HG03571 (cell line): ENCODE data around the gene ZDHHC22.

Experiments used
- ATAC-seq: cut with Tn5 transposase; IDR thresholded peaks from one replicate; pipeline ENCODE4 v1.9.1; 2021; ENCODE audit not compliant: unreplicated experiment

The ZDHHC22 gene

DNA sequence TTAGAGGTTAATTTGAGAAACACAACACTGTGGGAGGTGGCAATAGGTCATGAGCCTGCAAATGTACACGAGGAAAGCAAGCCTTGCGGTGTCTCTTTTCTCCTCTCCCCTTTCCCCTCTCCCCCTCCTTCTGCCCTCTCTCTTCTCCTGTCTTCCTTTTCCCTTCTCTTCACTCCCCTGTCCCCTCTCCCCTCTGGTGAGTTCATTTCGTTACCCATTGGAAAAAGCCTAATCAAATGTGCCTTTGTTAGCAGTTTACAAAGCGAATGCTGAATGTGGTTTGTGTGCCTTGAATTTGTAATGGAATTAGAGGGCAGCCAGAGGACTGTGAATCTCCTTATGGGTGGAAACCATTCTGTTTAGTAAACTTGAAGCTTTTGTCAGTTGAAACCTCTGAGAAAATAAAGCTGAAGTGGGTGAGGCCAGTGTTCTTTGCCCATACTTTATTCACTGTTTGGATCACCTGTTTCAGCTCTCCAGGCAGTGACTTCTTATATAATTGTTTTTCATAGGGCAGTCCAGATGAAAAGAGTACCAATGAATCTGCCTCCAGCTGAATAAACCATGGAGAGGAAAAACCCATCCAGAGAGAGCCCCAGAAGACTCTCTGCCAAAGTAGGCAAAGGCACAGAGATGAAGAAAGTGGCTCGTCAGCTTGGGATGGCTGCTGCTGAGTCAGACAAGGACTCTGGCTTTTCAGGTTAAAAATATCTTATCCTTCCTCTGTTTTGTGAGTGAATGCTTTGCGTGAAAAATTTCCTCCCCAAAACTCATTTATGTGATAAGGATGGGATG lies 36.2 kb downstream of the ZDHHC22 start:
- no peak for ATAC-seq

DNA sequence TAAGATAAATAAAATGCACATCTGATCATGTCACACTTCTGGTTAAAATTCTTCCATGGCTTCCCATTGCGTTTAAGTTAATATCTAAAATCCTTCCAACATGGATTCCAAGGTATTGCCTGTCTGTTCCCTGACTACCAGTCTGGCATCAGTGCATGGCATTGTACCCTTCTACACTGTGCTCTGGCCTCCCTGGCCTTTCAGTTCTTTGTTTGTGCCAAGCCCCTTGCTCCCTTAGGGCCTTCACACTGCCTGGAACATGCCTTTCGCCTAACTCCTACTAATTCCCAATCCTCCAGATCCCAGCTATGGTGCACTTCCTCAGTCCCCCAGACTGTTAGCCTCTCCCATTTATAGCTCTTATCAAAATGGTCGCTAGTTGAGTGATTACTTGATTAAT lies 37.2 kb downstream of the ZDHHC22 start:
- ATAC-seq = no peak

GRCh38 chr14:77103951-77104350 lies 37.6 kb downstream of the ZDHHC22 start:
- no peak for ATAC-seq

GRCh38 chr14:77103475-77103874 lies 38.1 kb downstream of the ZDHHC22 start:
- ATAC-seq = no peak

GRCh38 chr14:77102154-77102553 lies 39.4 kb downstream of the ZDHHC22 start:
- ATAC-seq = no peak

GRCh38 chr14:77100961-77101360 lies 40.6 kb downstream of the ZDHHC22 start:
- ATAC-seq = no peak

DNA sequence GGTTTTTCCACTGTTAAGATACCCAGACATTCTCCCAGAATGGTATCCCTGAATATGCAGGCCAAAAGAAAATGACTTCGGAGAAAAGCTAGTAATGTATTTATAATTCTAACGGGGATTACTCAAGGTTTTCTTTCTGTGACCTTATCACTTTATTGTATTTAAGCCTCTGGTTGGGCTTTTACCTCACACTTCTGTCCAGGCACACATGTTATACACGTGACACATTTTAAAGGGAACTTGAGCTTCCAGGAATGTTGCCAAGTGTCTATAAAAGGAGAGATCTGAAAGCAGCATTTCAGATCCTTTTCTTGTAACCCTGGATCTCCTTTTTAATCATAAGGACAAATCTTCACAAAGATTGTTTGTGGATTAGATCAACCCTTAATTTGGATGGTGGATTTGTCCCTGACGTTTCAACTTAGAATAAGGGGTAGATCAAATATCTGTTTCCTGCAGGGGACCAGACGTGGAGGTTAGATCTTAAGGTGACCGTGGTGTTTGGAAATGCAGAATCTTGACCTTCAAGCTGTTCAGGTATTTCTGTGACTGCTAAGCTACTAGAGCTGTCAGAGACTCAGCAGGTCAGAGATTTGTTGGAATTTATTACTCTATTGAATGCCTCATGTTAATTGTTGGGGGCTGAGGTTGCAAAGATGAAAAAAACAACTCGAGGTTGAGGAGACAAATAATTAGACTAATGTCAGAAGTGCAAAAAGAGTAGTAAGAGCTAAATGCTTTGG lies 42.0 kb downstream of the ZDHHC22 start:
- no peak for ATAC-seq

- ATAC-seq = no peak
Observed at GRCh38 chr14:77098529-77099353, 42.9 kb downstream of the ZDHHC22 start.

DNA sequence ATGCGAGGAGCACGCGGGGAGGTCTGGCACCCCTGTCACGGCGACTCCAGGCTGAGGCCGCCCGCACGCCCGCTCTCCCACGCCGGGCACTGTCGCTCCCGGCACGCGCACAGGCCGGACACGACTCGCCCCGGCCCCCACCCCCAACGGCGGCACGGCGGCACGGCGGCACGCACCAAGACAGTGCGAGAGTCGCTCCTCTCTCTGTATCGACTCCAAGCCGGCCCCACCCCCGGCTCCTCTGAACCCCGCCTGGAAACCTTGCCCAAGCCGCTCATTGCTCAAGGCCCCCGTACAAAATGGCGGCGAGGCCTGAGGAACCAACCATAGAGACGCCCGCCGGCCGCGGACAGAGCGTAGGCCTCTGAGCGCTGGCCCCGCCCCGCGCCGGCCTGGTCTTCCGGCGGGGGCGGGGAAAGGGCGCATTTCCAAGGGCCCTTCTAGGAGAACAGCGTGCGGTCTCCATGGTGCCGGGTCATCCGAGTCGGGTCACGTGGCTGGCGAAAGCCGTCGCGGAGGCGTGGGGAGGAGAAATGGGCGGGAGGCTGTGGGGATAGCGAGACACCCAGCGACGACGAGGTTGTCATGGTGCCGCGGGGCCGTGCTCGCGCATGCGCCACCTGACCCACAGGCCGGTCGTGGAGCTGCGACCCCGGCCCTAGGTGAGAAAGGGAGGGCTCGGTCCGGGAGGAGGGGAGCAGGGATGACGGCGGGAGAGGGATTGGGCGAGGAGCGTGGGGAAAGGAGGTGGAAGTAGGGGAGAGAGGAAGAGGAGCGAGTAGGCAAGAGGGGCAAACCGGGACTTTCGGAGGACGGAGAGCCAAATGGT lies 43.7 kb downstream of the ZDHHC22 start, which contains the start of gene CIPC:
Gene CIPC, plus strand, starts transcription at position 559 of the 829 bp plus-strand sequence. CDS start 7,451 bp downstream, outside the sequence.
- peak; percentile 84 for ATAC-seq

- no peak for ATAC-seq
Observed at GRCh38 chr14:77097006-77097699, 44.4 kb downstream of the ZDHHC22 start.

- ATAC-seq = no peak
Observed at GRCh38 chr14:77094672-77095284, 46.8 kb downstream of the ZDHHC22 start.

GRCh38 chr14:77092676-77093075 lies 48.9 kb downstream of the ZDHHC22 start:
- ATAC-seq = no peak

- ATAC-seq = no peak
Observed at GRCh38 chr14:77091518-77091917, 50.1 kb downstream of the ZDHHC22 start.

DNA sequence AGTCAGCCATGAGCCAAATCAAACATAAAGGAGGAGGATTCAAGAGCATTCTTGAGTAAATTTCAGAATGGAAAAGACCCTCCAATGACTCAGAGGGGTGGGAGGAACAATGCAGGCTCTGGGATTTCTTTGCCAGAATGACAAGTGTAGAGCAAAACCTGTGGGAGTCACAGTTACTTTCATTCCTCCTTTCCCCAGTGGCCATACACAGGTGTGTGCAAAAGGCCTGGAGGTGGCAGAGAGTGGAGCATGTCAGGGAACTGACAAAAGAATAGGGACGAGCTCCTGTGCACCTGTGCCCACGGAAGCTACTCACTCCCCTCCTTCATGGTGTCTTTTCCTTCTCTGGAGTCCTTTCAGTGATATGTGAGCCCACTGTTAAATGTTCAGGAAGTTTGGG lies 52.9 kb downstream of the ZDHHC22 start:
- no peak for ATAC-seq

GRCh38 chr14:77088219-77088618 lies 53.4 kb downstream of the ZDHHC22 start:
- no peak for ATAC-seq

DNA sequence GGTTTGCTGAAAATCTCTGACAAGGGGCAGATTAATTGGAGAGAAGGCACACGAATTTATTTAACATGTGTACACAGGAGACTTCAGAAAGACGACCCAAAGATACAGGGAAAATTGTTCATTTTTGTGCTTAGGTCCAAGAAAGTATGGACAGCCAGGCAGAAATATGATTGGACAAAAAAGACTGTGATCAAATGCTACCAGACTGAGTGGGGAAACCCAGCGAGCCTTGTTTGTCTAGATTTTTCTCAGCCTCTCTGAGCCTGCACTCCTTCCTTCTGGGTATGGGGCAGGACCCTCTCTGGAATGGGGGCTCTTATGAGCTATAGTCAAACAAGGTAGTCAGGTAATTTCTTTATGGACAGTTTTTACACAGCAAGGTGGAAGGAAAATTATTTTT lies 54.0 kb downstream of the ZDHHC22 start:
- ATAC-seq = no peak

DNA sequence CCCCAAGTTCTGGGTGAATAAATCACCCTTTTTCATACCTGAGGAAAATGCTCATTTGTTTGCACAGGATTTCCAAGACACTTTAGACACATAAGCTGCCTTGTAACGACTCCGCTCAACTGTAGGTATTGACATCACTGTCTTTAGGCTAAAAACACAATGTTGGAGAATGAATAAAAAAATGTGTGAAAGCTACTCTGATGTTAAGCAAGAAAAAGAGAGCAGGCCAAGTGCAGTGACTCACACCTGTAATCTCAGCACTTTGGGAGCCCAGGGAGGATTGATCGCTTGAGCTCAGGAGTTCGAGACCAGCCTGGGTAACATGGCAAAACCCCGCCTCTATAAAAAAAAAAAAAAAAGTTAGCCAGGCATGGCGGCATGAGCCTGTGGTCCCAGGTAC lies 54.6 kb downstream of the ZDHHC22 start:
- ATAC-seq = no peak

- ATAC-seq = no peak
Observed at GRCh38 chr14:77086017-77086727, 55.4 kb downstream of the ZDHHC22 start.

DNA sequence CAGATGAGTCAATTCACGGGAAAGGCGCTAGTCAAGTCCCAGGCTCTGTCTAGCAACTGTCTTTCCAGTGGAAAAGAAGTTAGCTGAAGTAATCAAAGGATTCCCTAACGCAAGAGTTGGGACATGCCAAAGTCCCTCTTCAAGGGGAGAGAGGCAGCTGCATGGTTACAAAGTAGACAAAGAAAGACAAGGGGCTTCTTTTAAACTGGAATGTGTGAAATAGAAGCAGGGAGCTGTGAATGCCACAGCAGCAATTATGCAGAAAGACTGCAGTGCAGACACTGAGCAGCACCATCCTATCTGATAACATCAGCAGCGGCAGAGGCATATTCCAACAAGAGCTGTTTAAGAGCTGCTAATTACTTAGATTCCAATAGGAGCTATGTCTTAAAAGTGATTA lies 56.1 kb downstream of the ZDHHC22 start:
- ATAC-seq = no peak
